RCC 7860 (cell line): Measurements from ENCODE around the gene NUP98.
"Not testable (repeated sequence)": the region's sequence is repeated elsewhere in the genome, so short reads cannot be mapped to it uniquely, and the experiment has no call there.

Experiments
- DNase-seq: peaks from one replicate; pipeline ENCODE4 v3.0.0-alpha.2; 2015; ENCODE audit warnings: low spot score
- FAIRE-seq: peaks from 2 replicates; lab custom pipeline; 2012; peaks lifted over from hg19 to GRCh38; lab: Jason Lieb, UNC

NUP98 gene

GRCh38 chr11:3802011-3802790 is 4.8 kb upstream of the NUP98 start:
- peak; percentile 81 for FAIRE-seq
- DNase-seq, result peak; percentile 92

GRCh38 chr11:3799873-3800272 is 2.5 kb upstream of the NUP98 start:
- FAIRE-seq (no peak), DNase-seq (no peak)

GRCh38 chr11:3799143-3799542 is 1.8 kb upstream of the NUP98 start:
- FAIRE-seq, result no peak
- DNase-seq, result no peak

GRCh38 chr11:3796801-3797328 is 489 bp downstream of the NUP98 start:
- no peak for DNase-seq
- FAIRE-seq, result no peak

- FAIRE-seq (no peak), DNase-seq (no peak)
Measured at GRCh38 chr11:3796346-3796745, 1.0 kb downstream of the NUP98 start.

GRCh38 chr11:3796002-3796311 is 1.4 kb downstream of the NUP98 start:
- FAIRE-seq (no peak), DNase-seq (no peak)

DNA sequence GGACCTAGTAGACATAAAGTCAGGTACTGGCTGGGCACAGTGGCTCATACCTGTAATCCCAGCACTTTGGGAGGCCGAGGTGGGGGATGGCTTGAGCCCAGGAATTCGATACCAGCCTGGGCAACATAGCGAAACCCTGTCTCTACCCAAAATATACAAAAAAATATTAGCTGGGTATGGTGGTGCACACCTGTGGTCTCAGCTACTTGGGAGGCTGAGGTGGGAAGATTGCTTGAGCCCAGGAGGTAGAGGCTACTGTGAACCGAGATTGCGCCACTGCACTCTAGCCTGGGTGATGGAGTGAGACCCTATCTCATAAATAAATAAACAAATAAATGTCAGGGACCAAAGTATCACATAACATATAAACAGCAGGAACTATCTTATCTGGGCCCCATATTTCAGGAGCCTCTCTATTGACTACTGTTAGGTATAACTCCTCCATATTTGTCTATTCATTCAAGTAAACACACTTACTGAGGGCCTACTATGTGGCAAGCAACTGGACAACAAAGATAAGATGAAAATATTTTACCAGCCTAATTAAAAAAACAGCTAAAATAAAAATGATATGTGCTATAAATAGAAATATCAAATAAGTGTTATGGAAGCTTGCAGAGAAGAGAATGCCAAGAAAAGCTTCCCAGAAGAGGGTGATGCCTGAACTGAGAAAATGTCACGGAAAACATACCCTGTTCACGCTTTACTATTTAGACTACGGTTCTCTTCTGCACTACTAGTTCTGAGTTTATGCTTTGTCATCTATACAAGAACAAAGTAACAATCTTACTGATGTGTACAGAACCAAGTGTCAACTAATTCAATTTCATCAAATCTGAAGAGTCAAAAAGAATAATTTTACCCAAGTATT is 2.0 kb downstream of the NUP98 start:
- DNase-seq, result no peak
- FAIRE-seq, result no peak

- DNase-seq, FAIRE-seq: not testable (repeated sequence)
Measured at GRCh38 chr11:3794387-3794786, 3.0 kb downstream of the NUP98 start.

DNA sequence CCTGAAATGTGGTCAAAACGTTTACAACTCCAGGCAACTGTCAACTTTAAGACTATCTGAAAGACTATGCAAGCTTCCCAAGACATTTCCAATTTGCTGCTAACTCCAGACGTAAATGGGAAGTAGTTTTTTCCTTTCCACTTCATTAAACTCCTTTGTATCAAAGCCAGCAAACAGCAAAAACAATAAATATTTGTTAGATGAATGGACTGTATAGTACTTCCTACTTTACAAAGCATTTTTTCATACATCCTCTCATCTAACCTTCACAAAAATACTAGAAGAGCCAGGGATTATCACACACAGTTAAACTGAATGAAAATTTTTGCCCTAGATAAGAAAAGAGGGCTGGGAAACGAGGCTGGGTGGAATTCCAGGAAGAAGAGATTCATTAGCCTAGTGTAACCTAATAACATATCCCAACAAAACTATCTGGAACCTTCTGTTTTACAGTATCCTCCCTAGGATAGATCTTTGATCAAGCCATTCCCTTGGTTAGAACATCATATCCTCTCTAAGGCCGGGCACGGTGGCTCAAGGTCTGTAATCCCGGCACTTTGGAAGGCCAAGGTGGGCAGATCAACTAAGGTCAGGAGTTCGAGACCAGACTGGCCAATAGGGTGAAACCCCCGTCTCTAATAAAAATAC is 10.4 kb downstream of the NUP98 start:
- FAIRE-seq, result no peak

DNA sequence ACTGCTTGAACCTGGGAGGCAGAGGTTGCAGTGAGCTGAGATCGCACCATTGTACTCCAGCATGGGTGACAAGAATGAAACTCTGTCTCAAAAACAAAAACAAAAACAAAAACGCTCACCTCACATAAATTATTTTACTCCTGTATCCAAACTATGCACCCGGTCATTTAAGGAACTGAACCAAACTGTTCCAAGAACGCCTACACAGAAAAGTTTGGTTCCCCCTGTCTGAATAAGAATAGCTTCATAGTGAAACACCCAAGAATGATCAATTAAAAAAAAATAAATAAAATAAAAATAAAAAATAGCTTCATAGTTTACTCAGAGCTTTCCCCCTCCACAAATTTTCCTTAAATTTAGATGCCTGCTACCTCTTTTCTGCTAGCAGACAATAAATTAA is 13.7 kb downstream of the NUP98 start:
- DNase-seq (no peak), FAIRE-seq (no peak)

More for the DNA sequence above, 10.4 kb downstream of the NUP98 start:
- no peak for DNase-seq

GRCh38 chr11:3782963-3783362 is 14.4 kb downstream of the NUP98 start:
- DNase-seq (no peak), FAIRE-seq (no peak)

GRCh38 chr11:3781423-3781822 is 15.9 kb downstream of the NUP98 start:
- FAIRE-seq, result no peak
- no peak for DNase-seq

- no peak for FAIRE-seq
- DNase-seq, result no peak
Measured at GRCh38 chr11:3775736-3776406, 21.5 kb downstream of the NUP98 start.

- FAIRE-seq (no peak), DNase-seq (no peak)
Measured at GRCh38 chr11:3773180-3773579, 24.2 kb downstream of the NUP98 start.

DNA sequence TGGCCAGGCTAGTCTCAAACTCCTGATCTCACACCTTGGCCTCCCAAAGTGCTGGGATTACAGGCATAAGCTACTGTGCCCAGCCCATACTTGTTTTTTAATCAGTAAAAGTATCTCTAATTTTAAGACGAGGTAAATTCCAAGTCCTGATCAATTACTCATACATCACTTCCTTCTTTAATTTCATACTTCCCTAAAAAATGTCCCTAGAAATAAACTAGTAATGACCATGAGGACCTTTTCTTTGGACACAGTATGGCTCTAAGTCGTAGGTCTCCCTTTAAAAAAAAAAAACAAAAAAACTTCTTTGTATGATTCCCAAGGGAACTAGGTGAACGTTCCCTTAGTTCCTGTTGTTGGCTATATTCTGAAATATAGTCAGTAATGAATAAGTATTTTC is 29.8 kb downstream of the NUP98 start:
- DNase-seq (no peak), FAIRE-seq (no peak)

- FAIRE-seq, DNase-seq: not testable (repeated sequence)
Measured at GRCh38 chr11:3766836-3767235, 30.5 kb downstream of the NUP98 start.

- FAIRE-seq (no peak), DNase-seq (no peak)
Measured at GRCh38 chr11:3764266-3764665, 33.1 kb downstream of the NUP98 start.

GRCh38 chr11:3755151-3755550 is 42.2 kb downstream of the NUP98 start:
- FAIRE-seq (no peak), DNase-seq (no peak)

DNA sequence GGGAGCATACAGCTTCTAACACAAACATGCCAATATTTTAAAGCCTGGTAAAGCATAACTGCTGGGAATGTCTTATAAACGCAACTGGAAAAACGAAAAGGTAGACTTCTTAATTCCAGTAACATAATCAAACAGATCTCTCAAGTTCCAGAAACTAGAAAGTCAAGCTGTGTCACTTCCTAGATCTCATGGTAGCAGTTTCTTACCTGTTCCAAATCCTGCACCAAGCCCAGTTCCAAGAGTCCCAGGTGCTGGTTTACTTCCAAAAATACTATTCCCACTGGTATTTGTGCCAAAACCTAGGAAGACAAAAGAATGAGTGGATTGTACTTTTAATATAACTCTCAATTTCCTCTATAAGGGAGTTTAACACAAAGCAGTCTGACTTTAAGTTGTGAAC is 44.2 kb downstream of the NUP98 start:
- DNase-seq, result no peak
- FAIRE-seq, result no peak

DNA sequence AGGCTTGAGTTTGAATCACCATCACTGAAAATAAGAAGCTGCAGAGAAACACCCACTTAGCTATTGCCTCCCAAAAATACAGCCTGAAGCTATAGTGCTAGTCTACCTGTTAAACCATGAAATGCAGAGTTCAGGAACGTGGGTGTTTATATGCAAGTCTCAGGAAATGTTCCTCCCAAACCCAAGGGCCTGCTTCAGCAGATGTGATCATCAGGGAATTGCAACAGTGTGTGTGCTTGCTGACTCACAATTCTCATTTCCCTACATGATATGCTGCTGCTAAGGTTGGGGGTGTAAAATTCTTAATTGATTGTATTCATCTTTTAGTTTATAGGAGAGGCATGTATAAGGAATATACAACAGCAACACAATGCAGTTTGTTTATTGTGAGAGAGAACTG is 49.6 kb downstream of the NUP98 start:
- FAIRE-seq (no peak), DNase-seq (no peak)

DNA sequence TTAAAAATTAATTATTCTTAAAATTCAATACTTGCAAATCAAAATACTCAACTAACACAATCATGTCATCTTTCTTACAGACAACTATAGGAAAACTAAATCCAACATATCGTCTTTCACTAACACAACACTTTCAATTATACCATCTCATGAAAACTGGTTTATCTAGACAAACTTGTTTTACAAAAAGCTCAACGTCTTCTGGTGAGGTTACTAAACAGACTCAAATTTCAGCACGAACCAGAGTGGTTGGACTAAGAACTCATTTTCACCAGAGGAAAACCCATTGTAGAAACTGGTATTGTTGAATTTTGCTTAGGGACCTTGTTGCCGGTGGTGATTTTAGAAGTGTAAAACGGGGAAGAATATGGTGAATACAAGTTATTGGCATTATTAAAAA is 52.2 kb downstream of the NUP98 start:
- no peak for DNase-seq
- no peak for FAIRE-seq
